IMR-90 (cell line): ENCODE data around the gene MB21D2. TPM values are rescaled to one million over a fixed set of nuclear protein-coding genes. Genes with fewer than 3 reads are reported as not detected.

ENCODE experiments used
- ATAC-seq: fragments of 200-7000 bp; cut with Tn5 transposase; 2 replicates; pipeline ENCODE4 v1.9.1; 2020; ENCODE audit warnings: low read depth, mild to moderate bottlenecking, moderate library complexity
- BruUV-seq: library from RNA; stranded (reverse); fragments of 400-500 nt; replicated peaks from 2 replicates; lab custom pipeline; 2021; lab: Mats Ljungman, UMichigan
- CTCF ChIA-PET: fragments of 300-600 bp; formaldehyde crosslinking; extraction: SDS; loops from one replicate; lab custom pipeline; 2021; ENCODE audit warnings: antibody characterized with exemption; lab: Yijun Ruan, JAX
- POLR2A ChIA-PET: fragments of 300-600 bp; sonication (Branson Sonifier 250); formaldehyde crosslinking; loops from one replicate; lab custom pipeline; 2022; ENCODE audit warnings: antibody characterized with exemption; ENCODE audit not compliant: unreplicated experiment; lab: Charles Lee
- DNase-seq: peaks from one replicate; pipeline ENCODE4 v3.0.0; 2013
- H2AFZ ChIP-seq: replicated peaks from 2 replicates; pipeline ENCODE3; 2013; ENCODE audit warnings: low read length, mild to moderate bottlenecking; ENCODE audit not compliant: poor library complexity
- H2AK5ac ChIP-seq: 2 replicates; pipeline ENCODE4 v1.6.1; 2013; ENCODE audit warnings: low read depth, low read length, inconsistent platforms
- H2AK9ac ChIP-seq: replicated peaks from 2 replicates; pipeline ENCODE3; 2013; ENCODE audit warnings: mild to moderate bottlenecking, low read depth, low read length, moderate library complexity; ENCODE audit not compliant: poor library complexity
- H2BK120ac ChIP-seq: 2 replicates; pipeline ENCODE4 v1.6.1; 2013; ENCODE audit warnings: low read depth, low read length, inconsistent platforms
- H2BK15ac ChIP-seq: 3 replicates; pipeline ENCODE4 v1.6.1; 2013; ENCODE audit warnings: low read depth, low read length, inconsistent platforms
- H2BK20ac ChIP-seq: 2 replicates; pipeline ENCODE4 v1.6.1; 2013; ENCODE audit warnings: low read depth, mild to moderate bottlenecking, inconsistent platforms, low read length, moderate library complexity
- H2BK5ac ChIP-seq: 2 replicates; pipeline ENCODE4 v1.6.1; 2013; ENCODE audit warnings: mild to moderate bottlenecking, low read depth, low read length, inconsistent platforms; ENCODE audit not compliant: poor library complexity, severe bottlenecking
- H3K14ac ChIP-seq: replicated peaks from 2 replicates; pipeline ENCODE4 v1.6.1; 2013; ENCODE audit warnings: low read depth, low read length, inconsistent platforms
- H3K18ac ChIP-seq: 2 replicates; pipeline ENCODE4 v1.6.1; 2013; ENCODE audit warnings: low read depth, low read length, control low read depth
- H3K23ac ChIP-seq: 2 replicates; pipeline ENCODE4 v1.6.1; 2013; ENCODE audit warnings: low read depth, low read length, inconsistent platforms
- H3K27ac ChIP-seq: 2 replicates; pipeline ENCODE4 v1.5.1; 2013; ENCODE audit warnings: mild to moderate bottlenecking, control low read depth, low read length; ENCODE audit not compliant: insufficient read depth
- H3K27me3 ChIP-seq: 2 replicates; pipeline ENCODE4 v1.6.1; 2013; ENCODE audit warnings: low read length; ENCODE audit not compliant: control insufficient read depth, insufficient read depth
- H3K36me3 ChIP-seq: 2 replicates; pipeline ENCODE4 v1.6.1; 2013; ENCODE audit warnings: low read length, mixed read lengths; ENCODE audit not compliant: control insufficient read depth, insufficient read depth
- H3K4ac ChIP-seq: 2 replicates; pipeline ENCODE4 v1.6.1; 2013; ENCODE audit warnings: low read depth, low read length, inconsistent platforms
- H3K4me1 ChIP-seq: 2 replicates; pipeline ENCODE4 v1.6.1; 2013; ENCODE audit warnings: low read length, mixed read lengths; ENCODE audit not compliant: control insufficient read depth, insufficient read depth
- H3K4me2 ChIP-seq: 2 replicates; pipeline ENCODE4 v1.6.1; 2013; ENCODE audit warnings: low read depth, mild to moderate bottlenecking, control low read depth, low read length, moderate library complexity
- H3K4me3 ChIP-seq: 2 replicates; pipeline ENCODE4 v1.5.1; 2013; ENCODE audit warnings: low read depth, mild to moderate bottlenecking, control low read depth, low read length, moderate library complexity; ENCODE audit not compliant: insufficient read depth
- H3K56ac ChIP-seq: 2 replicates; pipeline ENCODE4 v1.6.1; 2013; ENCODE audit warnings: low read length, inconsistent platforms; ENCODE audit not compliant: insufficient read depth; ENCODE audit errors: extremely low read depth
- H3K79me1 ChIP-seq, 2 experiments: 2 replicates each; pipeline ENCODE4 v1.6.1; 2013; ENCODE audit warnings: low read length in 2 of 2, inconsistent platforms in 1 of 2, low read depth in 1 of 2
- H3K9ac ChIP-seq: 2 replicates; pipeline ENCODE4 v1.6.1; 2013; ENCODE audit warnings: low read depth, low read length, control low read depth
- H3K9me1 ChIP-seq: 2 replicates; pipeline ENCODE4 v1.6.1; 2013; ENCODE audit warnings: low read length, inconsistent platforms; ENCODE audit not compliant: insufficient read depth
- H3K9me3 ChIP-seq: 2 replicates; pipeline ENCODE4 v1.6.1; 2013; ENCODE audit warnings: low read length; ENCODE audit not compliant: control insufficient read depth, insufficient read depth
- H4K20me1 ChIP-seq: 2 replicates; pipeline ENCODE4 v1.6.1; 2013; ENCODE audit warnings: low read length, inconsistent platforms; ENCODE audit not compliant: insufficient read depth
- H4K5ac ChIP-seq: 2 replicates; pipeline ENCODE4 v1.6.1; 2013; ENCODE audit warnings: mild to moderate bottlenecking, low read depth, low read length, control low read depth
- H4K8ac ChIP-seq, 2 experiments: 2 replicates each; pipeline ENCODE4 v1.6.1; 2013; ENCODE audit warnings: low read depth in 2 of 2, low read length in 2 of 2, control low read depth in 1 of 2, inconsistent platforms in 1 of 2
- H4K91ac ChIP-seq: 2 replicates; pipeline ENCODE4 v1.6.1; 2013; ENCODE audit warnings: low read depth, low read length, inconsistent platforms; ENCODE audit not compliant: insufficient read depth
- CEBPB ChIP-seq: IDR thresholded peaks from 2 replicates; pipeline ENCODE4 v1.6.1; 2012; ENCODE audit warnings: low read depth, low read length, improper control_type of control experiment
- CTCF ChIP-seq: conservative IDR thresholded peaks from 2 replicates; pipeline ENCODE4 v1.5.1; 2012; ENCODE audit warnings: mild to moderate bottlenecking, low read depth, low read length, improper control_type of control experiment
- ELK1 ChIP-seq: fragments of 150-350 bp; IDR thresholded peaks from 2 replicates; pipeline ENCODE4 v1.6.1; 2016; ENCODE audit warnings: low read depth, mild to moderate bottlenecking, low read length, moderate library complexity, borderline replicate concordance
- MAZ ChIP-seq: IDR thresholded peaks from 2 replicates; pipeline ENCODE4 v1.6.1; 2012; ENCODE audit warnings: low read depth, mild to moderate bottlenecking, low read length, improper control_type of control experiment, moderate library complexity, borderline replicate concordance
- RCOR1 ChIP-seq: IDR thresholded peaks from 2 replicates; pipeline ENCODE4 v1.6.1; 2012; ENCODE audit warnings: mild to moderate bottlenecking, low read length, improper control_type of control experiment; ENCODE audit not compliant: insufficient replicate concordance
- RFX5 ChIP-seq: IDR thresholded peaks from 2 replicates; pipeline ENCODE4 v1.8.0; 2012; ENCODE audit warnings: low read depth, mild to moderate bottlenecking, low read length, moderate library complexity
- WGBS, 2 experiments: methylation state at CpG; one replicate each; pipeline versions ENCODE4 v1.1.5 to v1.1.7; 2013; ENCODE audit warnings: missing lambda C conversion rate in 2 of 2; ENCODE audit not compliant: insufficient read length in 1 of 2; ENCODE audit errors: extremely low coverage in 2 of 2; 5-methylcytosine and 5-hydroxymethylcytosine counted together
- dilution Hi-C: fragments of 300-500 bp; cut with HindIII; formaldehyde crosslinking; loops from one replicate; pipeline ENCODE4 v1.14.3; 2018; ENCODE audit warnings: low sequenced_read_pairs; ENCODE audit not compliant: unreplicated experiment
- in situ Hi-C: fragments of 300-500 bp; cut with MboI; formaldehyde crosslinking; loops from 3 replicates; pipeline ENCODE4 v1.14.3; 2019; ENCODE audit warnings: low sequenced_read_pairs, inconsistent platforms, mixed read lengths
- intact Hi-C: fragments of 100-400 bp; cut with micrococcal nuclease; formaldehyde crosslinking; loops from 2 replicates; pipeline ENCODE4 v1.10.0; 2022
- polyA plus RNA-seq, 3 experiments: library from polyadenylated mRNA; depleted of rRNA; stranded (reverse); fragments of >200 nt; gene quantifications; 2 replicates each; pipeline ENCODE4 v1.2.3, GENCODE V29; 2012; ENCODE audit warnings: low replicate concordance in 1 of 3
- total RNA-seq: library from RNA; depleted of rRNA; stranded (reverse); fragments of >200 nt; gene quantifications from 2 replicates; pipeline ENCODE4 v1.2.3, GENCODE V29; 2012

Gene MB21D2
- total and polyA plus RNA-seq, 2 of the 4 experiments (the other 2 are of a cell fraction) = 13.6 to 44.8 TPM

GRCh38 chr3:192834428-192834827, 83.2 kb downstream of the MB21D2 start:
- H2AFZ ChIP-seq = no peak overlapping the region
- dilution Hi-C loops = no loop called here
- POLR2A ChIA-PET = no interaction called here
- ATAC-seq (no peak), DNase-seq (no peak)
- no peak overlapping the region for H3K27ac ChIP-seq
- H3K4me2 ChIP-seq = no peak overlapping the region
- no peak overlapping the region for H3K4me3 ChIP-seq
- no TSS peak for BruUV-seq
- H4K91ac ChIP-seq = no peak overlapping the region
- in situ Hi-C loops = no loop called here
- TF ChIP-seq CEBPB (no peak), RCOR1 (no peak), CTCF (no peak), MAZ (no peak), RFX5 (no peak), ELK1 (no peak)
- H3K18ac ChIP-seq = no peak overlapping the region
- no peak overlapping the region for H2BK15ac ChIP-seq
- H3K27me3 ChIP-seq = no peaks in the 10 kb centered on the region
- intact Hi-C loops = no loop called here
- no peak overlapping the region for H4K8ac ChIP-seq
- H2AK5ac ChIP-seq = no peak overlapping the region
- H3K14ac ChIP-seq = no peak overlapping the region
- no CpG with 5 or more reads among the region's 3 CpGs for WGBS, 2 experiments
- H3K56ac ChIP-seq = no peak overlapping the region
- no peak overlapping the region for H2BK120ac ChIP-seq
- CTCF ChIA-PET = interaction anchor here (0.6 kb wide), 2 partner anchors 198 to 206 kb away, joined by 4 read pairs; no protein-coding TSS in a partner anchor
- no peak overlapping the region for H3K9ac ChIP-seq
- H3K36me3 ChIP-seq = no peaks in the 10 kb centered on the region
- H3K4ac ChIP-seq = peak overlapping the region; percentile 9; the same call in 1 of the 2 replicates
- peak overlapping the region; percentile 26 for H3K23ac ChIP-seq
- H4K5ac ChIP-seq = no peak overlapping the region
- peaks cover 27 to 67% of the 10 kb centered on the region in 2 experiments for H3K79me1 ChIP-seq
- H3K9me1 ChIP-seq = peaks cover 24% of the 10 kb centered on the region
- no peak overlapping the region for H2BK20ac ChIP-seq
- H2AK9ac ChIP-seq = no peak overlapping the region
- peaks cover 31% of the 10 kb centered on the region for H4K20me1 ChIP-seq
- no peak overlapping the region for H2BK5ac ChIP-seq
- no peaks in the 10 kb centered on the region for H3K9me3 ChIP-seq
- peaks cover 32% of the 10 kb centered on the region for H3K4me1 ChIP-seq
